Esophagus muscularis mucosa (tissue), 4 donors: ENCODE results near the gene GET4.

Experiments used
- EP300 ChIP-seq: sonication (generic); formaldehyde crosslinking; IDR thresholded peaks from one replicate; pipeline ENCODE4 v1.6.1; 2017; ENCODE audit warnings: antibody characterized with exemption
- POLR2AphosphoS5 ChIP-seq, 2 donors: sonication (generic); formaldehyde crosslinking; IDR thresholded peaks; one replicate each; pipeline ENCODE4 v1.6.1; 2017; ENCODE audit warnings: antibody characterized with exemption in 2 of 2
- TF ChIP-seq, protein P1 (sequence below), 3 experiments: fragments of 200-600 bp in 2 of 3; fragments of 450-650 bp in 1 of 3; sonication (generic) in 2 of 3; IDR thresholded peaks; one replicate each; pipeline ENCODE4 v1.5.1; 2017 to 2019; ENCODE audit warnings: antibody characterized with exemption in 3 of 3, mild to moderate bottlenecking in 2 of 3, moderate library complexity in 1 of 3

DNA sequence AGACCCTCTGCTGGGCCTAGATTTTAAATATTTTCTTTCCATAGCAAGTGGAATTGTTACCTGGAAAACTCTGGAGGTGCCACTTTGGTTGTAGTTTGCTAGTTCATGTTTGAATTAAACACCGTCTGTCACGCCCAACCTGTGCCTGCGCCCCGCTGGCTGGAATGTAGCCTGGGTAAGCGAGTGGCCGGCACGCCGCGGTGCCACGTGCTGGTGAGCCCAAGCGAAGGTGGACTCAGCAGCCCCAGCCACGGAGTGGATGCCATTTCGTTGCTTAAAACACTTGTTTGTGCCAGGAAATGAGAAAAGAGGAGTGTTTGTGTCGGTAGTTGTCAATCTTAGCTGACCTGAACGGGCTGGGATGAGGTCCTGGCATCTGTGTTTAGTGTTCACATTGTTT, 2.7 kb downstream of the GET4 start:
- TF ChIP-seq, protein P1, sequence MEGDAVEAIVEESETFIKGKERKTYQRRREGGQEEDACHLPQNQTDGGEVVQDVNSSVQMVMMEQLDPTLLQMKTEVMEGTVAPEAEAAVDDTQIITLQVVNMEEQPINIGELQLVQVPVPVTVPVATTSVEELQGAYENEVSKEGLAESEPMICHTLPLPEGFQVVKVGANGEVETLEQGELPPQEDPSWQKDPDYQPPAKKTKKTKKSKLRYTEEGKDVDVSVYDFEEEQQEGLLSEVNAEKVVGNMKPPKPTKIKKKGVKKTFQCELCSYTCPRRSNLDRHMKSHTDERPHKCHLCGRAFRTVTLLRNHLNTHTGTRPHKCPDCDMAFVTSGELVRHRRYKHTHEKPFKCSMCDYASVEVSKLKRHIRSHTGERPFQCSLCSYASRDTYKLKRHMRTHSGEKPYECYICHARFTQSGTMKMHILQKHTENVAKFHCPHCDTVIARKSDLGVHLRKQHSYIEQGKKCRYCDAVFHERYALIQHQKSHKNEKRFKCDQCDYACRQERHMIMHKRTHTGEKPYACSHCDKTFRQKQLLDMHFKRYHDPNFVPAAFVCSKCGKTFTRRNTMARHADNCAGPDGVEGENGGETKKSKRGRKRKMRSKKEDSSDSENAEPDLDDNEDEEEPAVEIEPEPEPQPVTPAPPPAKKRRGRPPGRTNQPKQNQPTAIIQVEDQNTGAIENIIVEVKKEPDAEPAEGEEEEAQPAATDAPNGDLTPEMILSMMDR (IDR thresholded peaks at IDR 0.05), result no peak
- TF ChIP-seq POLR2AphosphoS5 (IDR thresholded peaks at IDR 0.05) (no peak), EP300 (no peak)
